C1 segment of cervical spinal cord (tissue), 14 donors: Measurements from ENCODE around the gene ZNF491.
"Not testable (repeated sequence)": the region's sequence is repeated elsewhere in the genome, so short reads cannot be mapped to it uniquely, and the experiment has no call there.

ENCODE experiments used
- DNase-seq, 14 donors: peaks; one replicate each; lab custom pipeline; 2025; lab: John Stamatoyannopoulos, UW

ZNF491 gene

GRCh38 chr19:11806354-11807098 lies 8.2 kb downstream of the ZNF491 start:
- no peak for DNase-seq

- DNase-seq, result no peak
These were observed 8.7 kb downstream of the ZNF491 start for GRCh38 chr19:11807099-11807380.

- DNase-seq, result no peak
These were observed 15.3 kb downstream of the ZNF491 start for GRCh38 chr19:11813703-11814028.

- peak; percentile 56 to 97 (median 90) for DNase-seq
These were observed 15.8 kb downstream of the ZNF491 start, which contains the start of gene ZNF440 for GRCh38 chr19:11814029-11814699. ZNF440 (plus strand) TSS chr19:11814273; CDS start chr19:11814448, 175 bp downstream.

- DNase-seq, result peak in 2 of 14 donors; percentile 20 to 51
These were observed 16.3 kb downstream of the ZNF491 start for GRCh38 chr19:11814700-11815035.

GRCh38 chr19:11821474-11822109 lies 23.3 kb downstream of the ZNF491 start:
- DNase-seq, result no peak

- DNase-seq, result not testable (repeated sequence)
These were observed 30.9 kb downstream of the ZNF491 start for GRCh38 chr19:11828957-11829876.

- no peak for DNase-seq
These were observed 34.1 kb downstream of the ZNF491 start for GRCh38 chr19:11832253-11832912.

GRCh38 chr19:11833541-11833940 lies 35.2 kb downstream of the ZNF491 start:
- no peak for DNase-seq

GRCh38 chr19:11835626-11836066 lies 37.3 kb downstream of the ZNF491 start:
- not testable (repeated sequence) for DNase-seq

- DNase-seq, result no peak
These were observed 45.4 kb downstream of the ZNF491 start for GRCh38 chr19:11843722-11844121.

GRCh38 chr19:11847615-11848014 lies 49.3 kb downstream of the ZNF491 start:
- DNase-seq, result peak in 1 of 14 donors; percentile 3

GRCh38 chr19:11848200-11848593 lies 49.9 kb downstream of the ZNF491 start:
- no peak for DNase-seq

- DNase-seq, result peak; percentile 48 to 95 (median 89)
These were observed 50.5 kb downstream of the ZNF491 start, which contains the start of gene ZNF439 for GRCh38 chr19:11848594-11849469. ZNF439 (plus strand) TSS chr19:11848726; CDS start chr19:11848868, 142 bp downstream.

GRCh38 chr19:11850289-11850688 lies 52.0 kb downstream of the ZNF491 start:
- DNase-seq, result not testable (repeated sequence)

- DNase-seq, result no peak
These were observed 55.0 kb downstream of the ZNF491 start for GRCh38 chr19:11853358-11853757.

- no peak for DNase-seq
These were observed 58.4 kb downstream of the ZNF491 start for GRCh38 chr19:11856596-11857250.
